Smooth muscle cell (in vitro differentiated cells): Measurements from ENCODE around the gene MRC1. TPM values are rescaled to one million over a fixed set of nuclear protein-coding genes. Genes with fewer than 3 reads are reported as not detected.

Experiments
- DNase-seq: peaks from one replicate; lab custom pipeline; 2025; ENCODE audit not compliant: unreplicated experiment; lab: John Stamatoyannopoulos, UW
- H2AFZ ChIP-seq: fragments of 200-600 bp; sonication (generic); 2 replicates; pipeline ENCODE4 v1.6.0; 2016; ENCODE audit warnings: antibody characterized with exemption, low read depth, mild to moderate bottlenecking
- H3F3A ChIP-seq: fragments of 200-600 bp; sonication (generic); 2 replicates; pipeline ENCODE4 v1.6.0; 2017; ENCODE audit warnings: antibody characterized with exemption, low read depth
- H3K27ac ChIP-seq: fragments of 200-600 bp; sonication (generic); 2 replicates; pipeline ENCODE4 v1.5.1; 2016; ENCODE audit warnings: low read depth, mild to moderate bottlenecking
- H3K27me3 ChIP-seq: fragments of 200-600 bp; sonication (generic); 2 replicates; pipeline ENCODE4 v1.6.1; 2016; ENCODE audit warnings: low read depth, mild to moderate bottlenecking
- H3K36me3 ChIP-seq: fragments of 200-600 bp; sonication (generic); 2 replicates; pipeline ENCODE4 v1.5.1; 2016; ENCODE audit warnings: low read depth
- H3K4me1 ChIP-seq: fragments of 200-600 bp; sonication (generic); 2 replicates; pipeline ENCODE4 v1.5.1; 2016; ENCODE audit warnings: low read depth
- H3K4me2 ChIP-seq: fragments of 200-600 bp; sonication (generic); 2 replicates; pipeline ENCODE4 v1.6.0; 2016; ENCODE audit warnings: mild to moderate bottlenecking
- H3K4me3 ChIP-seq: fragments of 200-600 bp; sonication (generic); 2 replicates; pipeline ENCODE4 v1.5.1; 2016; ENCODE audit warnings: mild to moderate bottlenecking
- H3K79me2 ChIP-seq: fragments of 200-600 bp; sonication (generic); 2 replicates; pipeline ENCODE4 v1.6.0; 2016; ENCODE audit warnings: low read depth, mild to moderate bottlenecking
- H3K9ac ChIP-seq: fragments of 200-600 bp; sonication (generic); 2 replicates; pipeline ENCODE4 v1.6.0; 2016; ENCODE audit warnings: low read depth
- H3K9me3 ChIP-seq: fragments of 200-600 bp; sonication (generic); replicated peaks from 2 replicates; pipeline ENCODE4 v1.5.1; 2016; ENCODE audit warnings: low read depth
- H4K20me1 ChIP-seq: fragments of 200-600 bp; sonication (generic); 2 replicates; pipeline ENCODE4 v1.6.0; 2016; ENCODE audit warnings: low read depth
- WGBS: methylation state at CpG from one replicate; pipeline ENCODE4 v1.1.7; 2016; ENCODE audit warnings: low lambda C conversion rate; 5-methylcytosine and 5-hydroxymethylcytosine counted together
- polyA plus RNA-seq: library from polyadenylated mRNA; unstranded; fragments of >200 nt; fragmentation: Nextera tagmentation; extraction: Ambion mirVana; gene quantifications from 2 replicates; pipeline ENCODE4 v1.2.1, GENCODE V29; 2016
- total RNA-seq: library from RNA; depleted of rRNA; stranded (reverse); fragments of >200 nt; gene quantifications from 2 replicates; pipeline ENCODE4 v1.2.3, GENCODE V29; 2014
- TF ChIP-seq, protein P1 (sequence below): fragments of 200-600 bp; sonication (generic); IDR thresholded peaks from 2 replicates; pipeline ENCODE4 v1.5.1; 2017; ENCODE audit warnings: borderline replicate concordance, mild to moderate bottlenecking, antibody characterized with exemption; ENCODE audit not compliant: insufficient read depth, poor library complexity, severe bottlenecking

The MRC1 gene
- total and polyA plus RNA-seq, 2 experiments from 2014 or later = not detected

DNA sequence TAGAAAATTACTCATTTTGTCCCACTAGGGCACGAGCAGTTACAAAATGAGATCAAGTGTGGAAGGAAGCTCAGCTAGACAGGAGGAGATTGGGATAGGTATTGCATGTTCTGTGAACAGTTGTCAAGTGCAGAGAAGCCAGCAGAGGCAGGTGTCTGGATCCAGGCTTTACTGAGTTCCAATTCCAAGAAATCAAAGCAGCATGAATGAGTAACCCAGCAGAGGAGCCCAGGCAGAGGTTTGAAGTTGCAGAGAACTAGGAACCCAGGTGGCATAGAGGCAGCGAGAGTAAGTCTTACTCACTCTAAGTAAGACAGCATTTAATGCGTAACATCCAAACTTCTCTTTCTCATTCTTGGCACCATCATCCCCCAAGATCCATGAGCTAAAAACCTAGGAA, 11.8 kb downstream of the MRC1 start:
- no peaks in the 10 kb centered on the region for H3K36me3 ChIP-seq
- H3F3A ChIP-seq = no peaks in the 10 kb centered on the region
- no peaks in the 10 kb centered on the region for H3K9me3 ChIP-seq
- H2AFZ ChIP-seq = no peak overlapping the region
- no peak overlapping the region for H3K27ac ChIP-seq
- H3K9ac ChIP-seq = no peak overlapping the region
- H4K20me1 ChIP-seq = no peaks in the 10 kb centered on the region
- H3K27me3 ChIP-seq = no peaks in the 10 kb centered on the region
- no peaks in the 10 kb centered on the region for H3K4me1 ChIP-seq
- no peak overlapping the region for H3K4me2 ChIP-seq
- H3K4me3 ChIP-seq = no peak overlapping the region
- H3K79me2 ChIP-seq = no peaks in the 10 kb centered on the region
- WGBS = 88% methylated on average over 3 of the region's 3 CpGs
- TF ChIP-seq, protein P1, sequence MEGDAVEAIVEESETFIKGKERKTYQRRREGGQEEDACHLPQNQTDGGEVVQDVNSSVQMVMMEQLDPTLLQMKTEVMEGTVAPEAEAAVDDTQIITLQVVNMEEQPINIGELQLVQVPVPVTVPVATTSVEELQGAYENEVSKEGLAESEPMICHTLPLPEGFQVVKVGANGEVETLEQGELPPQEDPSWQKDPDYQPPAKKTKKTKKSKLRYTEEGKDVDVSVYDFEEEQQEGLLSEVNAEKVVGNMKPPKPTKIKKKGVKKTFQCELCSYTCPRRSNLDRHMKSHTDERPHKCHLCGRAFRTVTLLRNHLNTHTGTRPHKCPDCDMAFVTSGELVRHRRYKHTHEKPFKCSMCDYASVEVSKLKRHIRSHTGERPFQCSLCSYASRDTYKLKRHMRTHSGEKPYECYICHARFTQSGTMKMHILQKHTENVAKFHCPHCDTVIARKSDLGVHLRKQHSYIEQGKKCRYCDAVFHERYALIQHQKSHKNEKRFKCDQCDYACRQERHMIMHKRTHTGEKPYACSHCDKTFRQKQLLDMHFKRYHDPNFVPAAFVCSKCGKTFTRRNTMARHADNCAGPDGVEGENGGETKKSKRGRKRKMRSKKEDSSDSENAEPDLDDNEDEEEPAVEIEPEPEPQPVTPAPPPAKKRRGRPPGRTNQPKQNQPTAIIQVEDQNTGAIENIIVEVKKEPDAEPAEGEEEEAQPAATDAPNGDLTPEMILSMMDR = no peak
- DNase-seq = no peak

DNA sequence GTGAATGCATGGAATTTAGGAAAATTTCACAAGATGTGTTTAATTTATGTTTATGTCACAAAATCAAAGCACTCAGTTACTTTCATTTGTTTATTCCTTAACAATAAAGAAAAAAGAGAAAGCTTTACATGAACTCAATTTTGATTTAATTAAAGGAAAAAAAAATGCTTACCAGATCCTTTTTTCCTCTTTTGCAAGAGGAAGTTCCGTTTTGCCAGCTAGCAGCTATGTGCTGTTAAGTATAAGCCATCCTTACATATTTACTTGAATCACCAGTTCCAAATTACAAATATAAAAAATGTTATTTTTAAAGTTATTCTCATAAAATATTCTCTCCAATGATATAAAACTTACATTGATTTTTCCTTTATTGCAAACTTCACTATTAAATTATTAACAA, 12.7 kb downstream of the MRC1 start:
- H3K9me3 ChIP-seq = no peaks in the 10 kb centered on the region
- no peak overlapping the region for H3K4me3 ChIP-seq
- no peaks in the 10 kb centered on the region for H3K36me3 ChIP-seq
- H4K20me1 ChIP-seq = no peaks in the 10 kb centered on the region
- H3K4me1 ChIP-seq = no peaks in the 10 kb centered on the region
- H3K4me2 ChIP-seq = no peak overlapping the region
- no peak overlapping the region for H3K27ac ChIP-seq
- no peaks in the 10 kb centered on the region for H3K27me3 ChIP-seq
- TF ChIP-seq, protein P1 = no peak
- no peaks in the 10 kb centered on the region for H3K79me2 ChIP-seq
- H3K9ac ChIP-seq = no peak overlapping the region
- no peak overlapping the region for H2AFZ ChIP-seq
- no peaks in the 10 kb centered on the region for H3F3A ChIP-seq
- 79% methylated on average over 1 of the region's 1 CpG for WGBS
- DNase-seq = no peak

DNA sequence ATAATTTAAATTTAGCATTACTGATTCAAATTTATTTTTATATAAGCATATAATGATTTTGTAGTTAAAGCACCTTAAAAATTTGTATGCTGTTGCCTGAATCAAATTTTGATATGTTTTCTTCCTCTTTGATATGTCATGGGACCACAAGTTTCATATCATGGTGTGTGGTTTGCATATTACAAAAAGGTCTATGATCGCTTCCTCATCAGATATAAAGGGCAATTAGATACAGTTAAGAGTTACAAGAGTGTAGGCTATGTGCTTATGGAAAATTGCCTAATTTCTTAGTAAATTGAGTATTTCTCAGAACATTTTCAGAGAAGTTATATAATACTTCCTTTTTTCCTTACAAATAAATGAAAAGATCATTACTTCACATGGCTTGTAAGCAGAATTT, 22.2 kb downstream of the MRC1 start:
- H3K9ac ChIP-seq = no peak overlapping the region
- no peak overlapping the region for H3K4me2 ChIP-seq
- no peaks in the 10 kb centered on the region for H3K79me2 ChIP-seq
- no peaks in the 10 kb centered on the region for H3K27me3 ChIP-seq
- 100% methylated on average over 1 of the region's 1 CpG for WGBS
- no peak for DNase-seq
- H3K9me3 ChIP-seq = no peaks in the 10 kb centered on the region
- TF ChIP-seq, protein P1 = no peak
- H3K27ac ChIP-seq = no peak overlapping the region
- H3K4me1 ChIP-seq = no peaks in the 10 kb centered on the region
- peaks cover 3% of the 10 kb centered on the region for H3F3A ChIP-seq
- no peaks in the 10 kb centered on the region for H4K20me1 ChIP-seq
- no peaks in the 10 kb centered on the region for H3K36me3 ChIP-seq
- no peak overlapping the region for H3K4me3 ChIP-seq
- no peak overlapping the region for H2AFZ ChIP-seq

DNA sequence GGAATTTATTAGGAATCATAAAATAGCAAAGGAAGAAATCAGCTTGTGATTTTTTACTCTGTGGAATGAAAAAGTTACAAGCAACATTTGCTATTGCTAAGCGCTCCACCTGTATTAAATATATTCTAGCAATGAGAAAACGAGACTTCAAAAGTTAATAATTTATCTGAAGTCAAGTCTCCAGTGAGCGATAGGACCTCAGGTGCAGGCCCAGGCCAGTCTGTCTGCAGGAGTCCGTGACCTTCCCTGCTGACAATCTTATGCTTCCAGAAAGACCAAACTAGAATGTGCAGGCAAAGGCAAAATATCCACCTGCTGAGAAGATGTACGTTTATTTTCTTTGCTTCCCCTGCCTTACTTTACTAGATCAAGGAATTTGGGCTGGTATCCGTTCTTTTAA, 22.7 kb downstream of the MRC1 start:
- TF ChIP-seq, protein P1 = no peak
- Histone ChIP-seq H3K27me3 (no peaks in the 10 kb centered on the region), H3K4me1 (peaks cover 4% of the 10 kb centered on the region), H3F3A (peaks cover 3% of the 10 kb centered on the region), H3K9ac (no peak overlapping the region), H2AFZ (no peak overlapping the region), H3K36me3 (no peaks in the 10 kb centered on the region), H3K4me2 (no peak overlapping the region), H3K4me3 (no peak overlapping the region), H3K9me3 (no peaks in the 10 kb centered on the region), H4K20me1 (no peaks in the 10 kb centered on the region), H3K27ac (no peak overlapping the region), H3K79me2 (no peaks in the 10 kb centered on the region)
- WGBS = 95% methylated on average over 6 of the region's 6 CpGs
- no peak for DNase-seq
